Neuronal stem cell (in vitro differentiated cells): ENCODE results near the gene ZBTB32.

ENCODE experiments used
- DNase-seq: peaks from one replicate; pipeline ENCODE4 v3.0.0-alpha.2; 2013; ENCODE audit warnings: low spot score
- H2AFZ ChIP-seq: one replicate; pipeline ENCODE4 v1.6.1; 2013; ENCODE audit warnings: mild to moderate bottlenecking, low read length, inconsistent platforms
- H2AK5ac ChIP-seq: 2 replicates; pipeline ENCODE4 v1.6.1; 2013; ENCODE audit warnings: low read depth, mild to moderate bottlenecking, inconsistent platforms, low read length, moderate library complexity, mixed read lengths
- H2BK120ac ChIP-seq: 2 replicates; pipeline ENCODE4 v1.6.1; 2013; ENCODE audit warnings: low read depth, mild to moderate bottlenecking, inconsistent platforms, low read length, moderate library complexity, mixed read lengths
- H2BK12ac ChIP-seq: one replicate; pipeline ENCODE4 v1.6.1; 2013; ENCODE audit warnings: low read length, inconsistent platforms
- H2BK15ac ChIP-seq: 2 replicates; pipeline ENCODE4 v1.6.1; 2013; ENCODE audit warnings: mild to moderate bottlenecking, low read length, inconsistent platforms, mixed read lengths
- H2BK5ac ChIP-seq: one replicate; pipeline ENCODE4 v1.6.1; 2013; ENCODE audit warnings: inconsistent platforms, mild to moderate bottlenecking, low read length, moderate library complexity
- H3K14ac ChIP-seq: one replicate; pipeline ENCODE4 v1.6.1; 2013; ENCODE audit warnings: low read length, inconsistent platforms
- H3K18ac ChIP-seq: 2 replicates; pipeline ENCODE4 v1.6.1; 2013; ENCODE audit warnings: low read length, inconsistent platforms
- H3K23ac ChIP-seq: 2 replicates; pipeline ENCODE4 v1.6.1; 2013; ENCODE audit warnings: low read depth, mild to moderate bottlenecking, mixed read lengths, low read length, inconsistent platforms; ENCODE audit not compliant: poor library complexity
- H3K27ac ChIP-seq: replicated peaks from 3 replicates; pipeline ENCODE4 v1.5.1; 2013; ENCODE audit warnings: low read length, inconsistent platforms
- H3K27me3 ChIP-seq, 3 experiments: 2 replicates each; pipeline ENCODE4 v1.6.1; 2013; ENCODE audit warnings: low read length in 3 of 3, mild to moderate bottlenecking in 2 of 3, inconsistent platforms in 1 of 3, low read depth in 1 of 3, mixed read lengths in 1 of 3, moderate library complexity in 1 of 3; ENCODE audit not compliant: control insufficient read depth in 3 of 3, insufficient read depth in 3 of 3
- H3K36me3 ChIP-seq, 2 donors: replicated peaks in 1 of 2; 2 replicates each; pipeline ENCODE4 v1.6.1; 2013; ENCODE audit warnings: low read length in 2 of 2; ENCODE audit not compliant: control insufficient read depth in 2 of 2, insufficient read depth in 2 of 2
- H3K4ac ChIP-seq: 2 replicates; pipeline ENCODE4 v1.6.1; 2013; ENCODE audit warnings: inconsistent platforms, mild to moderate bottlenecking, low read length, moderate library complexity
- H3K4me1 ChIP-seq, 2 donors: 1 replicate in 1 of 2; 2 replicates in 1 of 2; pipeline ENCODE4 v1.6.1; 2013; ENCODE audit warnings: low read length in 2 of 2, low read depth in 1 of 2; ENCODE audit not compliant: control insufficient read depth in 2 of 2, insufficient read depth in 1 of 2
- H3K4me2 ChIP-seq: one replicate; pipeline ENCODE4 v1.6.1; 2013; ENCODE audit warnings: mild to moderate bottlenecking, low read length, inconsistent platforms; ENCODE audit not compliant: insufficient read depth, poor library complexity, severe bottlenecking
- H3K4me3 ChIP-seq, 2 donors: 2 replicates each; pipeline ENCODE4 v1.5.1; 2013; ENCODE audit warnings: low read length in 2 of 2, mild to moderate bottlenecking in 2 of 2, inconsistent platforms in 1 of 2, moderate library complexity in 1 of 2
- H3K79me1 ChIP-seq: one replicate; pipeline ENCODE4 v1.6.1; 2013; ENCODE audit warnings: low read depth, mild to moderate bottlenecking, inconsistent platforms, low read length, moderate library complexity
- H3K9ac ChIP-seq: one replicate; pipeline ENCODE4 v1.6.1; 2013; ENCODE audit warnings: mild to moderate bottlenecking, low read depth, low read length, inconsistent platforms; ENCODE audit not compliant: poor library complexity
- H3K9me3 ChIP-seq, 2 donors: replicated peaks in 1 of 2; 2 replicates each; pipeline versions ENCODE3 to v1.6.1; 2013; ENCODE audit warnings: low read length in 2 of 2, mild to moderate bottlenecking in 2 of 2, inconsistent platforms in 1 of 2, low read depth in 1 of 2, mixed read lengths in 1 of 2, moderate library complexity in 1 of 2; ENCODE audit not compliant: control insufficient read depth in 2 of 2, insufficient read depth in 1 of 2
- H4K8ac ChIP-seq: one replicate; pipeline ENCODE4 v1.6.1; 2013; ENCODE audit warnings: low read depth, mild to moderate bottlenecking, inconsistent platforms, low read length, moderate library complexity
- H4K91ac ChIP-seq: one replicate; pipeline ENCODE4 v1.6.1; 2013; ENCODE audit warnings: low read length, low read depth, mild to moderate bottlenecking, inconsistent platforms; ENCODE audit not compliant: poor library complexity
- WGBS, 2 donors: extraction: QIAGEN DNeasy Blood & Tissue Kit; methylation state at CpG; one replicate each; pipeline ENCODE4 v1.1.7; 2013; ENCODE audit warnings: missing lambda C conversion rate in 2 of 2, mixed read lengths in 1 of 2; ENCODE audit not compliant: insufficient read length in 2 of 2, insufficient replicate concordance in 1 of 2; ENCODE audit errors: extremely low coverage in 2 of 2; 5-methylcytosine and 5-hydroxymethylcytosine counted together

ZBTB32 gene

GRCh38 chr19:35703343-35703742, 1.0 kb upstream of the ZBTB32 start:
- no peak overlapping the region for H3K23ac ChIP-seq
- no peak overlapping the region for H3K4ac ChIP-seq
- H2BK120ac ChIP-seq: no peak overlapping the region
- H3K18ac ChIP-seq: peak overlapping the region; percentile 44
- DNase-seq: no peak
- H3K79me1 ChIP-seq: no peaks in the 10 kb centered on the region
- no peak overlapping the region for H2AK5ac ChIP-seq
- H4K8ac ChIP-seq: no peak overlapping the region
- no peak overlapping the region for H2AFZ ChIP-seq
- peaks cover 0 to 7% (median 0%) of the 10 kb centered on the region in 3 experiments for H3K27me3 ChIP-seq
- peaks cover 0 to 2% of the 10 kb centered on the region in 2 donors for H3K4me1 ChIP-seq
- no CpG with 5 or more reads among the region's 9 CpGs for WGBS, 2 donors
- H3K36me3 ChIP-seq: no peaks in the 10 kb centered on the region
- peak overlapping the region; percentile 11 for H3K4me2 ChIP-seq
- H2BK5ac ChIP-seq: no peak overlapping the region
- no peak overlapping the region for H4K91ac ChIP-seq
- peak overlapping the region in 1 of 2 donors; percentile 52 for H3K4me3 ChIP-seq
- no peak overlapping the region for H3K14ac ChIP-seq
- H3K9ac ChIP-seq: no peak overlapping the region
- no peak overlapping the region for H3K27ac ChIP-seq
- H2BK15ac ChIP-seq: no peak overlapping the region
- H3K9me3 ChIP-seq: no peaks in the 10 kb centered on the region
- no peak overlapping the region for H2BK12ac ChIP-seq

GRCh38 chr19:35708391-35708790, 4.0 kb downstream of the ZBTB32 start:
- Histone ChIP-seq H2BK15ac (no peak overlapping the region), H3K14ac (no peak overlapping the region), H3K4ac (no peak overlapping the region), H2AFZ (no peak overlapping the region), H4K91ac (no peak overlapping the region), H3K4me2 (no peak overlapping the region), H3K27me3 (peaks cover 0 to 3% (median 0%) of the 10 kb centered on the region in 3 experiments), H3K18ac (no peak overlapping the region), H2AK5ac (no peak overlapping the region), H3K4me3 (no peak overlapping the region), H3K23ac (no peak overlapping the region), H2BK12ac (no peak overlapping the region), H2BK120ac (no peak overlapping the region), H3K36me3 (no peaks in the 10 kb centered on the region), H3K4me1 (peaks cover 2% of the 10 kb centered on the region in 2 donors), H3K9me3 (no peaks in the 10 kb centered on the region), H2BK5ac (no peak overlapping the region), H3K9ac (no peak overlapping the region), H3K79me1 (no peaks in the 10 kb centered on the region), H4K8ac (no peak overlapping the region), H3K27ac (no peak overlapping the region)
- WGBS, 2 donors: no CpG with 5 or more reads among the region's 1 CpG
- DNase-seq: no peak

GRCh38 chr19:35710784-35711723, 6.7 kb downstream of the ZBTB32 start:
- Histone ChIP-seq H2BK15ac (no peak overlapping the region), H2AK5ac (no peak overlapping the region), H3K14ac (no peak overlapping the region), H3K4me1 (peaks cover 10% of the 10 kb centered on the region in 2 donors), H2BK120ac (no peak overlapping the region), H2AFZ (no peak overlapping the region), H4K91ac (no peak overlapping the region), H3K36me3 (no peaks in the 10 kb centered on the region), H3K23ac (no peak overlapping the region), H3K18ac (no peak overlapping the region), H3K27me3 (peaks cover 0 to 5% (median 0%) of the 10 kb centered on the region in 3 experiments), H3K4me3 (peak overlapping the region in 1 of 2 donors; percentile 9), H4K8ac (no peak overlapping the region), H3K4me2 (no peak overlapping the region), H2BK12ac (no peak overlapping the region), H3K79me1 (peaks cover 6% of the 10 kb centered on the region), H2BK5ac (no peak overlapping the region), H3K9ac (no peak overlapping the region), H3K9me3 (no peaks in the 10 kb centered on the region), H3K27ac (no peak overlapping the region), H3K4ac (no peak overlapping the region)
- no CpG with 5 or more reads among the region's 13 CpGs for WGBS, 2 donors
- no peak for DNase-seq
